B cell (primary cell): ENCODE data around the gene ATP9A. TPM values are rescaled to one million over a fixed set of nuclear protein-coding genes. Genes with fewer than 3 reads are reported as not detected.

Source experiments
- ATAC-seq: fragments of 200-7000 bp; cut with Tn5 transposase; one replicate; pipeline ENCODE4 v1.10.0; 2021; ENCODE audit warnings: low read depth, mild to moderate bottlenecking, moderate number of reproducible peaks, moderate library complexity
- CTCF ChIA-PET: fragments of 350-600 bp; sonication (Branson Sonifier 250); formaldehyde crosslinking; loops from one replicate; lab custom pipeline; 2021; ENCODE audit warnings: antibody characterized with exemption, inconsistent platforms; lab: Charles Lee
- POLR2A ChIA-PET: fragments of 350-600 bp; sonication (Branson Sonifier 250); formaldehyde crosslinking; loops from one replicate; lab custom pipeline; 2021; ENCODE audit warnings: antibody characterized with exemption; lab: Charles Lee
- DNase-seq: peaks from one replicate; pipeline ENCODE4 v3.0.0; 2013
- H2AFZ ChIP-seq: 2 replicates; pipeline ENCODE4 v1.6.1; 2012; ENCODE audit warnings: mild to moderate bottlenecking, low read depth, low read length; ENCODE audit not compliant: insufficient read depth, poor library complexity, severe bottlenecking
- H3K27ac ChIP-seq, 2 donors: 1 replicate in 1 of 2; 2 replicates in 1 of 2; pipeline ENCODE4 v1.5.1; 2012 to 2013; ENCODE audit warnings: low read length in 2 of 2, mild to moderate bottlenecking in 2 of 2, moderate library complexity in 1 of 2
- H3K27me3 ChIP-seq, 4 experiments: fragments of 200-600 bp in 1 of 4; sonication (generic) in 1 of 4; replicated peaks in 1 of 4; 1 replicate in 2 of 4; 2 replicates in 2 of 4; pipeline versions ENCODE4 v1.6.1 to v1.7.0; 2013 to 2016; ENCODE audit warnings: low read length in 3 of 4, mild to moderate bottlenecking in 2 of 4, mixed read lengths in 1 of 4, moderate library complexity in 1 of 4; ENCODE audit not compliant: insufficient read depth in 4 of 4, control insufficient read depth in 3 of 4; ENCODE audit errors: control extremely low read depth in 1 of 4
- H3K36me3 ChIP-seq, 2 experiments: replicated peaks in 1 of 2; 1 replicate in 1 of 2; 2 replicates in 1 of 2; pipeline versions ENCODE4 v1.6.1 to v1.7.1; 2013; ENCODE audit warnings: low read length in 1 of 2; ENCODE audit not compliant: insufficient read depth in 2 of 2, control insufficient read depth in 1 of 2; ENCODE audit errors: control extremely low read depth in 1 of 2, extremely low read depth in 1 of 2
- H3K4me1 ChIP-seq, 2 donors: fragments of 200-600 bp in 1 of 2; sonication (generic) in 1 of 2; 1 replicate in 1 of 2; 2 replicates in 1 of 2; pipeline versions ENCODE4 v1.5.1 to v1.6.1; 2013 to 2017; ENCODE audit warnings: low read length in 2 of 2; ENCODE audit not compliant: control insufficient read depth in 2 of 2, insufficient read depth in 2 of 2
- H3K4me2 ChIP-seq: replicated peaks from 2 replicates; pipeline ENCODE3; 2012; ENCODE audit warnings: mild to moderate bottlenecking, low read depth, low read length; ENCODE audit not compliant: poor library complexity, severe bottlenecking
- H3K4me3 ChIP-seq, 5 experiments: fragments of 200-600 bp in 1 of 5; sonication (generic) in 1 of 5; 1 replicate in 3 of 5; 2 replicates in 2 of 5; pipeline versions ENCODE4 v1.5.1 to v1.7.0; 2011 to 2016; ENCODE audit warnings: low read length in 4 of 5, mild to moderate bottlenecking in 4 of 5, low read depth in 2 of 5, control low read depth in 1 of 5, moderate library complexity in 1 of 5; ENCODE audit not compliant: insufficient read depth in 1 of 5; ENCODE audit errors: control extremely low read depth in 1 of 5, extremely low read depth in 1 of 5
- H3K79me2 ChIP-seq: fragments of 200-600 bp; sonication (generic); one replicate; pipeline ENCODE4 v1.6.0; 2016; ENCODE audit warnings: low read length; ENCODE audit not compliant: control insufficient read depth, insufficient read depth
- H3K9ac ChIP-seq: fragments of 200-600 bp; sonication (generic); 2 replicates; pipeline ENCODE4 v1.6.1; 2017; ENCODE audit warnings: mild to moderate bottlenecking, low read length, moderate library complexity
- H3K9me3 ChIP-seq, 3 donors: one replicate each; pipeline versions ENCODE4 v1.6.1 to v1.7.1; 2013; ENCODE audit warnings: low read length in 2 of 3; ENCODE audit not compliant: control insufficient read depth in 2 of 3, insufficient read depth in 1 of 3; ENCODE audit errors: control extremely low read depth in 1 of 3
- H4K20me1 ChIP-seq: 2 replicates; pipeline ENCODE4 v1.6.0; 2012; ENCODE audit warnings: mild to moderate bottlenecking, low read length; ENCODE audit not compliant: insufficient read depth, control insufficient read depth, poor library complexity, severe bottlenecking
- H3K27ac Mint-ChIP-seq: one replicate; pipeline ENCODE4 v1.8.0; 2021; ENCODE audit warnings: mixed read lengths
- H3K27me3 Mint-ChIP-seq: one replicate; pipeline ENCODE4 v1.8.0; 2021; ENCODE audit warnings: mixed read lengths
- H3K4me1 Mint-ChIP-seq: one replicate; pipeline ENCODE4 v1.8.0; 2021; ENCODE audit warnings: mixed read lengths
- H3K4me3 Mint-ChIP-seq: one replicate; pipeline ENCODE4 v1.8.0; 2021; ENCODE audit warnings: mixed read lengths
- H3K9me3 Mint-ChIP-seq: one replicate; pipeline ENCODE4 v1.8.0; 2022; ENCODE audit warnings: mixed read lengths; ENCODE audit not compliant: insufficient read depth
- EZH2 ChIP-seq: IDR thresholded peaks from 2 replicates; pipeline ENCODE4 v1.6.1; 2012; ENCODE audit warnings: borderline replicate concordance, low read depth, mild to moderate bottlenecking, moderate library complexity, low read length; ENCODE audit not compliant: insufficient read depth, poor library complexity, severe bottlenecking
- WGBS: methylation state at CpG from one replicate; pipeline ENCODE4 v1.1.5; 2013; ENCODE audit warnings: missing lambda C conversion rate; ENCODE audit not compliant: insufficient coverage; 5-methylcytosine and 5-hydroxymethylcytosine counted together
- intact Hi-C: fragments of 100-400 bp; cut with micrococcal nuclease; formaldehyde crosslinking; loops from one replicate; pipeline ENCODE4 v1.10.0; 2022
- polyA plus RNA-seq: library from polyadenylated mRNA; depleted of rRNA; stranded (reverse); fragments of >200 nt; gene quantifications from 2 replicates; pipeline ENCODE4 v1.2.3, GENCODE V29; 2012
- total RNA-seq, 2 donors: library from RNA; stranded (reverse); fragments of 120-200 nt in 1 of 2; gene quantifications; 1 replicate in 1 of 2; 2 replicates in 1 of 2; pipeline versions ENCODE4 v1.2.3 to v1.2.4, GENCODE V29; 2013 to 2022
- TF ChIP-seq, protein P1 (sequence below): fragments of 200-600 bp; IDR thresholded peaks from one replicate; pipeline ENCODE4 v1.8.0; 2022; ENCODE audit warnings: antibody characterized with exemption, mild to moderate bottlenecking

Gene ATP9A
- total and polyA plus RNA-seq, 2 donors (not counting 1 experiment from before 2014, with no cell fraction given): 0.13 to 0.22 TPM

DNA sequence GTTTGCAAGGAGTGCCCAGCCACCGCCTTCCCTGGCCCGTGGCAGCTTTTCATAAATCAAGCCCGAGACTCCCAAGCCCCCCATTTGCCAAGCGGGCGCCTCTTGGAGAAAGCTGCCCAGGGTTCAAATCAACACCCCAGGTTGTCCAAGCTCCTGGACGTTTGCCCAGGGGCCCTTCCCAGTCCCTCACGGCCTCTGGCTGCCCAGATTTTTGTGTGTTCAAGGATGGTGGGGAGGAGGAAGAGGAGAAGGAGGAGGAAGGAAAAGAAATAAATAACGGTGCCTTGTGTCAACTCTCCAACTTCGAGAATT lies 205.1 kb downstream of the ATP9A start:
- Histone ChIP-seq H3K79me2 (no peaks in the 10 kb centered on the region), H4K20me1 (no peaks in the 10 kb centered on the region), H3K9me3 (peaks cover 0 to 2% (median 0%) of the 10 kb centered on the region in 3 donors), H3K9ac (peak overlapping the region; percentile 44), H3K4me2 (peak overlapping the region; percentile 79), H2AFZ (peak overlapping the region; percentile 57), H3K4me1 (peaks cover 25 to 31% of the 10 kb centered on the region in 2 donors), H3K27me3 (peaks cover 0 to 74% (median 50%) of the 10 kb centered on the region in 4 experiments), H3K27ac (no peak overlapping the region), H3K36me3 (no peaks in the 10 kb centered on the region), H3K4me3 (peak overlapping the region in 2 of 5 experiments; percentile 18 to 50)
- ChIA-PET CTCF (interaction anchor here (0.6 to 2.6 kb wide), 3 partner anchors 31 to 193 kb away, joined by 3 to 26 read pairs (median 6); no protein-coding TSS in a partner anchor), POLR2A (interaction anchor here (0.6 kb wide), 1 partner anchor 59 kb away, joined by 5 read pairs; no protein-coding TSS in a partner anchor)
- Mint-ChIP-seq H3K9me3 (peaks cover 3% of the 10 kb centered on the region), H3K4me3 (peak overlapping the region; percentile 78), H3K27me3 (peaks cover 53% of the 10 kb centered on the region), H3K27ac (no peak overlapping the region), H3K4me1 (peaks cover 24% of the 10 kb centered on the region)
- intact Hi-C loops: no loop called here
- WGBS: 1% methylated on average over 7 of the region's 9 CpGs
- no peak for ATAC-seq
- TF ChIP-seq EZH2: no peak
- TF ChIP-seq, protein P1, sequence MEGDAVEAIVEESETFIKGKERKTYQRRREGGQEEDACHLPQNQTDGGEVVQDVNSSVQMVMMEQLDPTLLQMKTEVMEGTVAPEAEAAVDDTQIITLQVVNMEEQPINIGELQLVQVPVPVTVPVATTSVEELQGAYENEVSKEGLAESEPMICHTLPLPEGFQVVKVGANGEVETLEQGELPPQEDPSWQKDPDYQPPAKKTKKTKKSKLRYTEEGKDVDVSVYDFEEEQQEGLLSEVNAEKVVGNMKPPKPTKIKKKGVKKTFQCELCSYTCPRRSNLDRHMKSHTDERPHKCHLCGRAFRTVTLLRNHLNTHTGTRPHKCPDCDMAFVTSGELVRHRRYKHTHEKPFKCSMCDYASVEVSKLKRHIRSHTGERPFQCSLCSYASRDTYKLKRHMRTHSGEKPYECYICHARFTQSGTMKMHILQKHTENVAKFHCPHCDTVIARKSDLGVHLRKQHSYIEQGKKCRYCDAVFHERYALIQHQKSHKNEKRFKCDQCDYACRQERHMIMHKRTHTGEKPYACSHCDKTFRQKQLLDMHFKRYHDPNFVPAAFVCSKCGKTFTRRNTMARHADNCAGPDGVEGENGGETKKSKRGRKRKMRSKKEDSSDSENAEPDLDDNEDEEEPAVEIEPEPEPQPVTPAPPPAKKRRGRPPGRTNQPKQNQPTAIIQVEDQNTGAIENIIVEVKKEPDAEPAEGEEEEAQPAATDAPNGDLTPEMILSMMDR: no peak
- no peak for DNase-seq

DNA sequence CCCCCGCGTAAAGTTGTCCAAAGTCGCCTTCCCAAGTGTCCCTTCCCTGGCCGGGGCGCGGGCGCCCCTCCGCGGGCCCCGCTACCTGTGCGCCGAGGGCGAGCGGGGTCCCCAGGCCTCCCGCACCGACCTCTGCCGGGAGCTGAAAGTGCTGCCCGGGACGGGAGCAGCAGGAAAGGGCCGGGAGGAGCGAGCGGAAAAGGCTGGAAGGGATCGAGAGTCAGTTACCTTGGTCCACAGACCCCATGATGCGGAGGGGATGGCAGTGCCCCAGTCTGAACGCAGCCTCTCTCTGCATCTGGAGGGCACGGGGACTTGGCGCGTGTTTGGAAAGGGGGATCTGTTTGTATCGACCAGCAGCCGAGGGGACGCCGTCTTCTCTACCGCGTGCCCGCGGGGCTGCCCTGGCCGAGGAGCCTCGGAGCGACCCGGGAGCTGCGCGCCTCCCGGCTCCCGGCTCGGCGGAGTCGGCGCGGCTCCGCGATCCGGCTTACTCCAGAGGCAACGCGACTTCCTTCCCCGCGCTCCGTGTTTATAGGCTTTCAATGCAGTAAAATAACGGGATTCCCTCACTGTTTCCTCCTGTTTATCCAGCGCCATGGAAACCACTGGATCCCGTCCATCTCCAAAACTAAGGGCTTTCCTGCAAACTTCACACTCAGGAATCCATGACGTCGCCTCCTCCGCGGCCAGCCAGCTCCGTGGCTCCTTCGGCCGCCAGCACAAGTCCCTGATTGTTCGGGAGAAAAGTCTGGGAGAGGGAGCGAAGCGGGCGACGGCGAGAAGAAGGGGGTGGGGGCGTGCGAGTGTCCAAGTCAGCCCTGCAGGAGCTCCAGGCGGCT lies 205.6 kb downstream of the ATP9A start:
- WGBS: 3% methylated on average over 74 of the region's 76 CpGs
- H3K27me3 ChIP-seq: peaks cover 0 to 76% (median 49%) of the 10 kb centered on the region in 4 experiments
- no peaks in the 10 kb centered on the region for H3K36me3 ChIP-seq
- ChIA-PET CTCF (interaction anchor here (0.6 to 2.6 kb wide), 4 partner anchors 21 to 192 kb away, joined by 3 to 26 read pairs (median 4); partner anchors contain the start of gene NFATC2), POLR2A (interaction anchor here (0.6 to 0.7 kb wide), 2 partner anchors 22 to 58 kb away, joined by 5 to 6 read pairs; no protein-coding TSS in a partner anchor)
- H4K20me1 ChIP-seq: no peaks in the 10 kb centered on the region
- Mint-ChIP-seq H3K4me1 (peaks cover 24% of the 10 kb centered on the region), H3K27me3 (peaks cover 52% of the 10 kb centered on the region), H3K27ac (no peak overlapping the region), H3K4me3 (peak overlapping the region; percentile 78), H3K9me3 (no peaks in the 10 kb centered on the region)
- peak; percentile 28 for ATAC-seq
- peak overlapping the region; percentile 79 for H3K4me2 ChIP-seq
- peak; percentile 57 for DNase-seq
- peaks cover 25 to 31% of the 10 kb centered on the region in 2 donors for H3K4me1 ChIP-seq
- H3K27ac ChIP-seq: no peak overlapping the region
- peak overlapping the region; percentile 57 for H2AFZ ChIP-seq
- TF ChIP-seq, protein P1: no peak
- no peak for TF ChIP-seq EZH2
- no peaks in the 10 kb centered on the region for H3K79me2 ChIP-seq
- H3K9me3 ChIP-seq: no peaks in the 10 kb centered on the region
- H3K9ac ChIP-seq: peak overlapping the region; percentile 44
- H3K4me3 ChIP-seq: peak overlapping the region in 4 of 5 experiments; percentile 18 to 50 (median 38)
- intact Hi-C loops: no loop called here
